ENCODE data around the gene LENG1.

LENG1 gene

GRCh38 chr19:54169149-54169740 lies 9.7 kb upstream of the LENG1 start:
- no peak for TF ChIP-seq CTCF (IDR thresholded peaks at IDR 0.05; ENCODE audit: insufficient read depth, low read depth, low read length, missing control alignments)

DNA sequence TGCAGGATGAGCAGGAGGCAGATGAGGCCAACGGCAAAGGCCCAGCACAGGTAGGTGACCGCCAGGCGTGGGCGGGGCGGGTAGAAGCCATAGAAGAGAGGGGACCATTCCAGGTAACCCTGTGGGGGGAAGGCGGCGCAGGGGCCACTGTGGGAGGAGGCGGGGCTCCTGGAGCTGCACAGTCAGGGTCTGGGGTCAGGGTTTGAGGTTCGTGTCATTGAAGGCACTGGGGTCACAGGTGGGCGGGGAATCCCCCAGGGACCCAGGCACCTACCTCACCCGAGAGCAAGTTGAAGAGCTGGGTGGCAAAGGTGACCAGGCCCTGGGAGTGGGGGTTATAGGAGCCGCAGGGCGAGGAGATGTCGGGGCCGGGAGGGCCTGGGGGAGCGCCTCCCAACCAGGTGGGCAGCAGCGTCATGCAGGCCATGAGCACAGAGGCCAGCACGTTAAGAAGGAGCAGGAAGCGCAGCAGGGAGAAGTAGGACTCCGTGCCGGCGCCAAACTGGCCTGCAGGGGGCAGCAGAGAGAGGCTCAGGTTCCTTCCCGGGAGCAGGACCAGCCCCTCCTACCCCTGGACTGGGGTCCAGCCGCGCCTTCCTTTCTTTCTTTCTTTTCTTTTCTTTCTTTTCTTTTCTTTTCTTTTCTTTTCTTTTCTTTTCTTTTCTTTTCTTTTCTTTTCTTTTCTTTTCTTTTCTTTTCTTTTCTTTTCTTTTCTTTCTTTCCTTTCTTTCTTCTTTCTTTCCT lies 8.8 kb upstream of the LENG1 start:
- DNase-seq (ENCODE audit: low read depth) = peak; percentile 83
- TF ChIP-seq CTCF (IDR thresholded peaks at IDR 0.05; ENCODE audit: insufficient read depth, low read depth, low read length, missing control alignments) = peak; percentile 81
- H3K4me3 ChIP-seq (ENCODE audit: low read length) = no peak overlapping the region

More at GRCh38 chr19:54169149-54169740, 9.7 kb upstream of the LENG1 start:
- H3K4me3 ChIP-seq (ENCODE audit: low read length) = no peak overlapping the region
- no peak for DNase-seq (ENCODE audit: low read depth)

- TF ChIP-seq CTCF (IDR thresholded peaks at IDR 0.05; ENCODE audit: insufficient read depth, low read depth, low read length, missing control alignments) = no peak
- no peak overlapping the region for H3K4me3 ChIP-seq (ENCODE audit: low read length)
- DNase-seq (ENCODE audit: low read depth) = no peak
These were observed 5.7 kb upstream of the LENG1 start for GRCh38 chr19:54165222-54165621.

GRCh38 chr19:54164369-54165068 lies 5.0 kb upstream of the LENG1 start:
- H3K4me3 ChIP-seq (ENCODE audit: low read length) = no peak overlapping the region
- DNase-seq (ENCODE audit: low read depth) = peak; percentile 62
- TF ChIP-seq CTCF (IDR thresholded peaks at IDR 0.05; ENCODE audit: insufficient read depth, low read depth, low read length, missing control alignments) = no peak

DNA sequence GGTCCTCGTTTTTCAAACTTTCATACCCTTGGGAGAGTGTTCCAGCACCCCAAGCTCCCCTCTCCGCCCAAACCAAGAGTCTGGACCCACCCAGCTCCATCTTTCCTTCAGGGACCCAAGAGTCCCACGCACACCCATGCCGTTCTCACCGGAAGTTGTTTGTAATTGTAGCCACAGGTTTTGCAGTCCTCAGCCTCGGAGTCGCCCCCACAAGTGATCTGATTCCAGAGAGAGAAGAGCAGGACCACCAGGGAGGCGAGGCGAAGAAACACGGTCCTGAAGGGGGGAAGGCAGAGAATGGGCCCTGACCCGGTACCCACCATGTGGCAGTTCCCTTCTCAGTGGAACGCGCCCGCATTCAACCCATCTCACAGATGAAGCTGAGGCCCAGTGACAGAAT lies 3.4 kb upstream of the LENG1 start:
- H3K4me3 ChIP-seq (ENCODE audit: low read length) = no peak overlapping the region
- DNase-seq (ENCODE audit: low read depth) = no peak

DNA sequence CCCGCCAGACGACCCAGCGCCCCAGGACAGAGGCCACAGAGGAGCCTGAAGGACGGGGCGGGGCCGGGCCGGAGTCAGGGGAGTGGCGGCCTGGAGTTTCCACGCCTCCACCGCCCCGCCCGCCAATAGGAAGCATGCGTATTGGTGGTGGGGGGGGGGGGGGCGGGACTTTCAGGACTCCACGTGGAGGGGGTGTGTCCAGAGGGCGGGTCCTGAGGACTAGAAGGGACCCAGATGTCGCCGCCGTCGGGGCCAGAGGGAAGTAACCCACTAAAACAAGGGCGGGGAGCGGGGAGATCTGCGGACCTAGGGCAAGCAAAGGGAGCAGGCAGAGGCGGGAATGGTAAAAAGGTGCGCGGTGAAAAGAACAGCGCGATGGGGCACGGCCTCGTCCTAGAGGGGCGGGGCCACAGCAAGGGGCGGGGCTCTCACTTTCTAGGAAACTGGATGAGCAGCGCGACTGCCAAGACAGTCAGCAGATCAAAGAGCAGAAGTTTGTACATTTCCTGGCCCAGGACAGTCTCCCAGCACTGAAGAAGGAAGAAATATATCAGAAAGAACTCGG lies 2.8 kb upstream of the LENG1 start:
- no peak for TF ChIP-seq CTCF (IDR thresholded peaks at IDR 0.05; ENCODE audit: insufficient read depth, low read depth, low read length, missing control alignments)
- DNase-seq (ENCODE audit: low read depth) = peak; percentile 81
- peak overlapping the region; percentile 43 for H3K4me3 ChIP-seq (ENCODE audit: low read length)

More for the DNA sequence above, 3.4 kb upstream of the LENG1 start:
- no peak for TF ChIP-seq CTCF (IDR thresholded peaks at IDR 0.05; ENCODE audit: insufficient read depth, low read depth, low read length, missing control alignments)
